ENCODE data around the gene PCOLCE2. TPM values are rescaled to one million over a fixed set of nuclear protein-coding genes. Genes with fewer than 3 reads are reported as not detected.
A peak's percentile ranks its signal among the peaks of the same experiment; 100 is the strongest.

PCOLCE2 gene
- total and polyA plus RNA-seq, 2 donors from 2014 or later, result 1.9 to 59.0 TPM

DNA sequence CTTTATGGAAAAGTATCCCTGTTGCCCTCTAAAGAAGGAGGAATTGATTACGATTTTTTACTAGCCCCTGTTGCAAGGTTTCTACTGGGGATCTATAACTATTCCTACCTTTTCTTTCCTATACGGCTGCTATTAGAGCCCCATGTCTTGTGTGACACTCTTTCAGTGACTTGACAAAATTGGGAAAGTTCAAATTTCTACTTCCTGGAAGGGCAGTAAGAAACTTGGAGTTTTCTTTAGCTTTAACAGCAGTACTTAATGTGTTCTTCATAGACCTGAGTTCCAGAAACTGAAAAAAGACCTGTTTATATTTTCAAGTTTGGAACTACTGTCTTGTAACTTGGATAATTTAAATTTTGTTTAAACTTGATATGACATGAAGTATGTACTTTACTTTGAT, 110.3 kb downstream of the PCOLCE2 start:
- TF ChIP-seq, protein P1, sequence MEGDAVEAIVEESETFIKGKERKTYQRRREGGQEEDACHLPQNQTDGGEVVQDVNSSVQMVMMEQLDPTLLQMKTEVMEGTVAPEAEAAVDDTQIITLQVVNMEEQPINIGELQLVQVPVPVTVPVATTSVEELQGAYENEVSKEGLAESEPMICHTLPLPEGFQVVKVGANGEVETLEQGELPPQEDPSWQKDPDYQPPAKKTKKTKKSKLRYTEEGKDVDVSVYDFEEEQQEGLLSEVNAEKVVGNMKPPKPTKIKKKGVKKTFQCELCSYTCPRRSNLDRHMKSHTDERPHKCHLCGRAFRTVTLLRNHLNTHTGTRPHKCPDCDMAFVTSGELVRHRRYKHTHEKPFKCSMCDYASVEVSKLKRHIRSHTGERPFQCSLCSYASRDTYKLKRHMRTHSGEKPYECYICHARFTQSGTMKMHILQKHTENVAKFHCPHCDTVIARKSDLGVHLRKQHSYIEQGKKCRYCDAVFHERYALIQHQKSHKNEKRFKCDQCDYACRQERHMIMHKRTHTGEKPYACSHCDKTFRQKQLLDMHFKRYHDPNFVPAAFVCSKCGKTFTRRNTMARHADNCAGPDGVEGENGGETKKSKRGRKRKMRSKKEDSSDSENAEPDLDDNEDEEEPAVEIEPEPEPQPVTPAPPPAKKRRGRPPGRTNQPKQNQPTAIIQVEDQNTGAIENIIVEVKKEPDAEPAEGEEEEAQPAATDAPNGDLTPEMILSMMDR (IDR thresholded peaks at IDR 0.05; ENCODE audit: borderline replicate concordance, extremely low read depth, insufficient read depth), result no peak
- H3K9me3 ChIP-seq (ENCODE audit: control insufficient read depth in 2 of 3, insufficient read depth in 1 of 3, low read length in 3 of 3), result no peaks in the 10 kb centered on the region
- H3K27me3 ChIP-seq (ENCODE audit: control insufficient read depth, insufficient read depth, low read length), result no peaks in the 10 kb centered on the region
- DNase-seq (no peak), FAIRE-seq (peak; percentile 3)
- H3K27ac ChIP-seq (ENCODE audit: low read depth in 2 of 2, low read length in 2 of 2), result no peak overlapping the region
- no peak overlapping the region for H3K4me3 ChIP-seq (ENCODE audit: low read length in 3 of 3)
- no peaks in the 10 kb centered on the region for H3K4me1 ChIP-seq (ENCODE audit: control insufficient read depth in 2 of 3, insufficient read depth in 2 of 3, low read depth in 1 of 3, low read length in 3 of 3)
- no peak overlapping the region for H3K9ac ChIP-seq (ENCODE audit: low read length in 3 of 3)
- no peaks in the 10 kb centered on the region for H3K36me3 ChIP-seq (ENCODE audit: control insufficient read depth in 2 of 3, insufficient read depth in 3 of 3, low read length in 3 of 3)
- intact Hi-C loops (cut with DNase I), result no loop called here

DNA sequence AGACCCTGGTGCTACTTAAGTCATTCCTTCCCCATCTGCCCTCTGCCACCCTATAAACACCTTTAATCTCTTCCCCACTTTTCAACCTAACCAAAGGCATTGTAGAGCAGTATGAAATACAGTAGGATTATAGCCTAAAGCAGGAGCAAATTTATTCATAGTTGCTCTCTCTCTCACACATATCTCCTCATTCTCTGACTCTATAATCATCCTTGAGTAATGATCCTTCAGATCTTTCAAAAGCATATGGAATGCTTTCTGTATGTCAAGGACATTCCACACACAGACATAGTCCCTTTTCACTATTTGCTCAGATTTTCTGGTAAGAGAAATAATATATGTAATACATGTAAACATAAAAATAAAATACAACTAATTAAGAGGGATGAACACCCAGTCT, 111.0 kb downstream of the PCOLCE2 start:
- H3K9ac ChIP-seq (ENCODE audit: low read length in 3 of 3), result no peak overlapping the region
- H3K27me3 ChIP-seq (ENCODE audit: control insufficient read depth, insufficient read depth, low read length), result no peaks in the 10 kb centered on the region
- TF ChIP-seq, protein P1 (IDR thresholded peaks at IDR 0.05; ENCODE audit: borderline replicate concordance, extremely low read depth, insufficient read depth), result no peak
- H3K4me3 ChIP-seq (ENCODE audit: low read length in 3 of 3), result no peak overlapping the region
- H3K36me3 ChIP-seq (ENCODE audit: control insufficient read depth in 2 of 3, insufficient read depth in 3 of 3, low read length in 3 of 3), result no peaks in the 10 kb centered on the region
- intact Hi-C loops (cut with DNase I), result no loop called here
- no peak for DNase-seq
- no peak for FAIRE-seq
- no peak overlapping the region for H3K27ac ChIP-seq (ENCODE audit: low read depth in 2 of 2, low read length in 2 of 2)
- no peaks in the 10 kb centered on the region for H3K9me3 ChIP-seq (ENCODE audit: control insufficient read depth in 2 of 3, insufficient read depth in 1 of 3, low read length in 3 of 3)
- H3K4me1 ChIP-seq (ENCODE audit: control insufficient read depth in 2 of 3, insufficient read depth in 2 of 3, low read depth in 1 of 3, low read length in 3 of 3), result no peaks in the 10 kb centered on the region

DNA sequence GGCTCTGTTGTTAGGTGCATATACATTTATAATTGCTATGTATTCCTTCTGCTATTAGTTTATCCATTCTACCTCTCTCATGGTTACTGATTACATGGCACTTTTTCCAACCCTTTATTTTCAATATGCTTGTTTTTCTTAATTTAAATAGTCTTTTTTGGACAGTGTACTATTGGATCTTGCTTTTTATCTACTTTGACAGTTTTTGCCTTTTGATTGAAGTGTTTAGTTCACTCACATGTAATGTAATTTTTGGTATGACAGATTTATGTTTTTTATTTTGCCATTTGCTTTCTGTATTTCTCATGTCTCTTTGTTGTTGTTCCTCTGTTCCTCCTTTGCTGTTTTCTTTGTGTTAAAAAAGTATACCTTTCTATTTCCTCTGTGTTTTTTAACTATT, 120.5 kb downstream of the PCOLCE2 start:
- H3K9ac ChIP-seq (ENCODE audit: low read length in 3 of 3), result no peak overlapping the region
- intact Hi-C loops (cut with DNase I), result no loop called here
- DNase-seq (no peak), FAIRE-seq (no peak)
- H3K36me3 ChIP-seq (ENCODE audit: control insufficient read depth in 2 of 3, insufficient read depth in 3 of 3, low read length in 3 of 3), result no peaks in the 10 kb centered on the region
- H3K9me3 ChIP-seq (ENCODE audit: control insufficient read depth in 2 of 3, insufficient read depth in 1 of 3, low read length in 3 of 3), result peaks cover 0 to 5% (median 0%) of the 10 kb centered on the region in 3 donors
- no peak overlapping the region for H3K27ac ChIP-seq (ENCODE audit: low read depth in 2 of 2, low read length in 2 of 2)
- no peak overlapping the region for H3K4me3 ChIP-seq (ENCODE audit: low read length in 3 of 3)
- TF ChIP-seq, protein P1 (IDR thresholded peaks at IDR 0.05; ENCODE audit: borderline replicate concordance, extremely low read depth, insufficient read depth), result no peak
- no peaks in the 10 kb centered on the region for H3K27me3 ChIP-seq (ENCODE audit: control insufficient read depth, insufficient read depth, low read length)
- no peaks in the 10 kb centered on the region for H3K4me1 ChIP-seq (ENCODE audit: control insufficient read depth in 2 of 3, insufficient read depth in 2 of 3, low read depth in 1 of 3, low read length in 3 of 3)

Other genes starting within 250 kb of the PCOLCE2 start
- 13.2 TPM for gene TRPC1, start 165.0 kb downstream of the PCOLCE2 start, total RNA-seq
- gene TRPC1, start 165.0 kb downstream of the PCOLCE2 start, polyA plus RNA-seq (ENCODE audit: insufficient read depth, low read depth, low replicate concordance), result 3.2 TPM
- 0.09 TPM for gene PAQR9, start 74.6 kb upstream of the PCOLCE2 start, total RNA-seq
- gene PAQR9, start 74.6 kb upstream of the PCOLCE2 start, polyA plus RNA-seq (ENCODE audit: insufficient read depth, low read depth, low replicate concordance), result not detected
- 97.7 TPM for gene U2SURP, start 112.5 kb upstream of the PCOLCE2 start, total RNA-seq
- gene U2SURP, start 112.5 kb upstream of the PCOLCE2 start, polyA plus RNA-seq (ENCODE audit: insufficient read depth, low read depth, low replicate concordance), result 23.0 TPM
- gene CHST2, start 230.7 kb upstream of the PCOLCE2 start, total RNA-seq, result 6.0 TPM
- gene CHST2, start 230.7 kb upstream of the PCOLCE2 start, polyA plus RNA-seq (ENCODE audit: insufficient read depth, low read depth, low replicate concordance), result 4.4 TPM

Data from kidney (tissue), 14 donors.